Gastrocnemius medialis (tissue), 4 donors: Measurements from ENCODE around the gene CDH4. TPM values are rescaled to one million over a fixed set of nuclear protein-coding genes. Genes with fewer than 3 reads are reported as not detected.

Source experiments
- ATAC-seq, 2 donors: fragments of 150-250 bp; one replicate each; pipeline ENCODE4 v1.9.1; 2016
- DNase-seq, 2 donors: peaks; one replicate each; pipeline ENCODE4 v3.0.0-alpha.2; 2019
- H3K27ac ChIP-seq, 4 donors: fragments of 200-600 bp; sonication (generic); 1 replicate in 1 of 4; 2 replicates in 3 of 4; pipeline ENCODE4 v1.5.1; 2016 to 2018; ENCODE audit warnings: mild to moderate bottlenecking in 2 of 4, moderate library complexity in 1 of 4
- H3K27me3 ChIP-seq, 3 donors: fragments of 200-600 bp; sonication (generic) in 2 of 3; 1 replicate in 1 of 3; 2 replicates in 2 of 3; pipeline versions ENCODE4 v1.5.1 to v1.6.0; 2016 to 2019; ENCODE audit warnings: mild to moderate bottlenecking in 1 of 3, moderate library complexity in 1 of 3
- H3K36me3 ChIP-seq, 2 donors: fragments of 200-600 bp; sonication (generic) in 1 of 2; one replicate each; pipeline ENCODE4 v1.5.1; 2017 to 2018
- H3K4me1 ChIP-seq, 2 donors: fragments of 200-600 bp; sonication (generic) in 1 of 2; one replicate each; pipeline ENCODE4 v1.5.1; 2016 to 2017; ENCODE audit warnings: mild to moderate bottlenecking in 2 of 2
- H3K4me3 ChIP-seq, 4 donors: fragments of 200-600 bp; sonication (generic) in 3 of 4; 1 replicate in 1 of 4; 2 replicates in 3 of 4; pipeline ENCODE4 v1.5.1; 2016 to 2019; ENCODE audit warnings: mild to moderate bottlenecking in 2 of 4
- H3K9me3 ChIP-seq, 3 donors: fragments of 200-600 bp; sonication (generic) in 2 of 3; 1 replicate in 1 of 3; 2 replicates in 2 of 3; pipeline ENCODE4 v1.5.1; 2016 to 2019
- POLR2A ChIP-seq, 2 donors: fragments of 450-650 bp; IDR thresholded peaks; one replicate each; pipeline ENCODE4 v1.6.1; 2017; ENCODE audit warnings: antibody characterized with exemption in 2 of 2, mild to moderate bottlenecking in 2 of 2, moderate library complexity in 2 of 2
- in situ Hi-C, 4 donors: fragments of 200-750 bp; cut with MboI; loops; one replicate each; pipeline versions ENCODE4 v1.15.0 to v1.8.0; 2017; ENCODE audit warnings: low sequenced_read_pairs in 4 of 4
- intact Hi-C: fragments of 100-400 bp; cut with DNase I; formaldehyde crosslinking; loops from one replicate; pipeline ENCODE4 v1.15.1; 2023; ENCODE audit warnings: low total_unique reads
- total RNA-seq, 4 donors: library from RNA; depleted of rRNA; stranded (reverse); fragments of >200 nt; gene quantifications; one replicate each; pipeline versions ENCODE4 v1.1.0 to v1.2.3, GENCODE V29; 2016
- TF ChIP-seq, protein P1 (sequence below), 5 experiments: fragments of 450-650 bp in 3 of 5; fragments of 200-600 bp in 2 of 5; sonication (generic) in 2 of 5; IDR thresholded peaks in 4 of 5; conservative IDR thresholded peaks in 1 of 5; 1 replicate in 4 of 5; 2 replicates in 1 of 5; pipeline ENCODE4 v1.5.1; 2016 to 2019; ENCODE audit warnings: antibody characterized with exemption in 5 of 5, mild to moderate bottlenecking in 3 of 5, moderate library complexity in 3 of 5

Gene CDH4
- total RNA-seq, 4 donors from 2014 or later = 0.38 to 1.2 (median 0.86) TPM

DNA sequence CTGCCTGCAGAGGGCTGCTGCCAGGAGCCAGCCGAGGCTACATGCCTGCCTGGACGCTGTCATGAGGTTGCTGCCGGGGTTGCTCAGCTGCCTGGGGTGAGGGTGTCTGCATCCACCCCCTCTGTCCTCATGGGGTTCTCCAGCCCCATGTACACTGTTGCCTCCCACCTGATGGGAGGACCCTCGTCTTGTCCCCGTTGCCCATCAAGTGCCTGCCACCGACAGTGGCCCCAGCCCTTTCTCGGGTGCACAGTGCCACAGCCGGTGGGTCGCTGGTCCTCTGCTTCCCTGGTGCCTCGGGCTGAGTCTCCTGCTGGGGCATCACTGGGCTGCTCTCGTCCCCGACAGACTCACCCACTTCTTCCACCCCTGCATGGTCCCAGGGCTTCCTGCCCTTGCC is 313.7 kb downstream of the CDH4 start:
- intact Hi-C loops = no loop called here
- H3K36me3 ChIP-seq = no peaks in the 10 kb centered on the region
- H3K9me3 ChIP-seq = no peaks in the 10 kb centered on the region
- no peak overlapping the region for H3K4me3 ChIP-seq
- ATAC-seq = no peak
- in situ Hi-C loops = no loop called here
- H3K4me1 ChIP-seq = no peaks in the 10 kb centered on the region
- TF ChIP-seq, protein P1, sequence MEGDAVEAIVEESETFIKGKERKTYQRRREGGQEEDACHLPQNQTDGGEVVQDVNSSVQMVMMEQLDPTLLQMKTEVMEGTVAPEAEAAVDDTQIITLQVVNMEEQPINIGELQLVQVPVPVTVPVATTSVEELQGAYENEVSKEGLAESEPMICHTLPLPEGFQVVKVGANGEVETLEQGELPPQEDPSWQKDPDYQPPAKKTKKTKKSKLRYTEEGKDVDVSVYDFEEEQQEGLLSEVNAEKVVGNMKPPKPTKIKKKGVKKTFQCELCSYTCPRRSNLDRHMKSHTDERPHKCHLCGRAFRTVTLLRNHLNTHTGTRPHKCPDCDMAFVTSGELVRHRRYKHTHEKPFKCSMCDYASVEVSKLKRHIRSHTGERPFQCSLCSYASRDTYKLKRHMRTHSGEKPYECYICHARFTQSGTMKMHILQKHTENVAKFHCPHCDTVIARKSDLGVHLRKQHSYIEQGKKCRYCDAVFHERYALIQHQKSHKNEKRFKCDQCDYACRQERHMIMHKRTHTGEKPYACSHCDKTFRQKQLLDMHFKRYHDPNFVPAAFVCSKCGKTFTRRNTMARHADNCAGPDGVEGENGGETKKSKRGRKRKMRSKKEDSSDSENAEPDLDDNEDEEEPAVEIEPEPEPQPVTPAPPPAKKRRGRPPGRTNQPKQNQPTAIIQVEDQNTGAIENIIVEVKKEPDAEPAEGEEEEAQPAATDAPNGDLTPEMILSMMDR (IDR thresholded peaks at IDR 0.05 in 4 of 5, conservative IDR thresholded peaks at IDR 0.05 in 1 of 5) = no peak
- no peak for TF ChIP-seq POLR2A (IDR thresholded peaks at IDR 0.05)
- H3K27ac ChIP-seq = no peak overlapping the region
- no peaks in the 10 kb centered on the region for H3K27me3 ChIP-seq
- DNase-seq = no peak

DNA sequence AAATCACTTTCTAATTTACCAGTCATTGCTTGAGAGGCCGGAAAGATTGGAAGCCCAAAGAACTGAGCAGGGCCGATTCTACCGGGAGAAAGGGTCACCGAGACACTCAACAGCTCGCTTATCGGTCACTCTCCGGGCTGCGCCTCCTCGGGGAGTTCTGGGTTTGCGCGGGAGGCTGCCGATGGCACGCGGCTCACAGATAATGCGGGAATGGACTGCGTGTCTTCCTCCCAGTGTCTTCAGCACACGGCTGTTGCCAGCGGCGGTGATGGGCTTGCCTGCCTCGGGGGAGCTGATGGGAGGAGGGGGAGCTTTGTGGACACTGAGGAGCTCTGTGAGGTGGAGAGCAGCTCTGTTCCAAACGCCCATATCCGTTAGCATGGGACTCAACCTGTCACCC is 314.6 kb downstream of the CDH4 start:
- intact Hi-C loops (no loop called here), in situ Hi-C loops (no loop called here)
- TF ChIP-seq, protein P1 (IDR thresholded peaks at IDR 0.05 in 4 of 5, conservative IDR thresholded peaks at IDR 0.05 in 1 of 5) = no peak
- TF ChIP-seq POLR2A (IDR thresholded peaks at IDR 0.05) = no peak
- Histone ChIP-seq H3K4me1 (no peaks in the 10 kb centered on the region), H3K27ac (no peak overlapping the region), H3K9me3 (no peaks in the 10 kb centered on the region), H3K36me3 (no peaks in the 10 kb centered on the region), H3K27me3 (no peaks in the 10 kb centered on the region), H3K4me3 (no peak overlapping the region)
- DNase-seq = no peak
- ATAC-seq = no peak

DNA sequence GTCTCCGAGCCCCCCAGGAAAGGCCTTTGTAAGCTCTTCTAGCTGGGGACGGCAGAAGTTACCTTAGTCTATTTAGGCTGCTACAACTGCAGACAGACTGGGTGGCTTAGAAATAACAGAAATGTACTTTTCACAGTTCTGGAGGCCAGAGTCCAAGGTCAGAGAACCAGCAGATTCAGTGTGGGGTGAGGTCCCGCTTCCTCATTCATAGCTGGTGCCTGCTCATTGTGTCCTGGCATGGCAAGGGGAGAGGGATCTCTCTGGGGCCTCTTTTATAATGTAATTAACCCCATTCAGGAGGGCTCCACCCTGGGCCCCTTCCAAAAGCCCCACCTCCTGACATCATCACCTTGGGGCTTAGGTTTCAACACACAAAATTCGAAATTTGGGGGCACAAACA is 315.1 kb downstream of the CDH4 start:
- H3K4me3 ChIP-seq = no peak overlapping the region
- ATAC-seq (no peak), DNase-seq (no peak)
- TF ChIP-seq, protein P1 (IDR thresholded peaks at IDR 0.05 in 4 of 5, conservative IDR thresholded peaks at IDR 0.05 in 1 of 5) = no peak
- no peak for TF ChIP-seq POLR2A (IDR thresholded peaks at IDR 0.05)
- no peaks in the 10 kb centered on the region for H3K9me3 ChIP-seq
- intact Hi-C loops = no loop called here
- in situ Hi-C loops = no loop called here
- H3K4me1 ChIP-seq = no peaks in the 10 kb centered on the region
- H3K36me3 ChIP-seq = no peaks in the 10 kb centered on the region
- H3K27ac ChIP-seq = no peak overlapping the region
- H3K27me3 ChIP-seq = no peaks in the 10 kb centered on the region

DNA sequence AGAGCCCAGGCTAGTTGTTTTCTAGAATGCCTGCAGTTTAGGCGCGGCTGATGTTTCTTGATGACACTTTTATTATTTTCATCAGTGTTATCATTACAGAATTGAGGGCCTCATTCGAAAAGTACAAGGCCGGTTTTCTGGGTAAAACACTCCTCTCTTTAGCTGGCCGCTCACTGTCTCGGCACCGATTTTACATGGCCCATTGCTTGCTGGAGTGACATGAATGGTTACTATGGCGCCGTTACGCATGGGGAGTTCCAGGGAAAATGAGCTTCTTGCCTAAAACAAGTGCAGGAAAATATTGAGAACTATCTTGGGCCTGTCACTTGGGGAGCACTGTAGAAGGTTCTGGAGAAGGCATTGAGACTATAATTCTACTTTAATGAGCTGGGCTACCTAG is 317.8 kb downstream of the CDH4 start:
- no peak for DNase-seq
- in situ Hi-C loops = no loop called here

More for the DNA sequence above, 317.8 kb downstream of the CDH4 start:
- no peak overlapping the region for H3K4me3 ChIP-seq
- H3K9me3 ChIP-seq = no peaks in the 10 kb centered on the region
- no peaks in the 10 kb centered on the region for H3K27me3 ChIP-seq
- no peak for ATAC-seq
- intact Hi-C loops = no loop called here
- H3K27ac ChIP-seq = no peak overlapping the region
- TF ChIP-seq POLR2A (IDR thresholded peaks at IDR 0.05) = no peak
- TF ChIP-seq, protein P1 (IDR thresholded peaks at IDR 0.05 in 4 of 5, conservative IDR thresholded peaks at IDR 0.05 in 1 of 5) = no peak
- no peaks in the 10 kb centered on the region for H3K36me3 ChIP-seq
- H3K4me1 ChIP-seq = no peaks in the 10 kb centered on the region
